Measurements from ENCODE around the gene WNK2.
"Not testable (repeated sequence)": the region's sequence is repeated elsewhere in the genome, so short reads cannot be mapped to it uniquely, and the experiment has no call there.

The WNK2 gene

DNA sequence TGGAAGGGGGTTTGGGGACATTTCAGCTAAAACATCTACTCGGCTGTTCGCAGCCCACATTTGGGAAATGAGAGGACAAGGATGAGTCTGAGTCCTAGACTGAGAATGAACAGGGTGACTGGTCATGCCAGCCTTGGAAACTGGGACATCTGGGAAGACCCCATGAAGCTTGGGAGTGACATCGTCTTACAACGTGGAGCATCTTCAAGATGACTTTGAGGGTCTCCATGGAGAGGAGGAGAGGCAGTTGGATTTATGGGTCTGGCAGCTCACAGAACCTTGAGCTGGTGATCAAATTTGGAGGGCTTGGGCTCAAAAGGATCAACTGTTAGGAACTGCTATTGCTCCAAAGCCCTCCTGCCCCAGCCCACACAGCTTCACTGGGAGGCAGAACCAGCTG lies 182.5 kb downstream of the WNK2 start:
- DNase-seq (ENCODE audit: low read depth in 2 of 2) = not testable (repeated sequence)

DNA sequence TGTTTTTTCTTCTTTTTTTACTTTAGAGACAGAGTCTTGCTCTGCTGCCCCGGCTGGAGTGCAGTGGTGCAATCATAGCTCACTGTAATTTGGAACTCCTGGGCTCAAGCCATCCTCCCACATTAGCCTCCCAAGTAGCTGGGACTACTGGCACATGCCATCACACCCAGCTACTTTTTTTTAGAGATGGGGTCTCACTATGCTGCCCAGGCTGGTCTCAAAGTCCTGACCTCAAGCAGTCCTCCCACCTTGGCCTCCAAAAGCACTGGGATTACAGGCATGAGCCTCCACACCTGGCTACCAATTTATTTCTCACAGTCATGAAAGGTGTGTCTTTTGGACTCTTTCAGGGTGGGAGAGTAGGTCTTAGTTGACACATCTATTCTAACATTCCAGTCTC lies 184.5 kb downstream of the WNK2 start:
- no peak for DNase-seq (ENCODE audit: low read depth in 2 of 2)

DNA sequence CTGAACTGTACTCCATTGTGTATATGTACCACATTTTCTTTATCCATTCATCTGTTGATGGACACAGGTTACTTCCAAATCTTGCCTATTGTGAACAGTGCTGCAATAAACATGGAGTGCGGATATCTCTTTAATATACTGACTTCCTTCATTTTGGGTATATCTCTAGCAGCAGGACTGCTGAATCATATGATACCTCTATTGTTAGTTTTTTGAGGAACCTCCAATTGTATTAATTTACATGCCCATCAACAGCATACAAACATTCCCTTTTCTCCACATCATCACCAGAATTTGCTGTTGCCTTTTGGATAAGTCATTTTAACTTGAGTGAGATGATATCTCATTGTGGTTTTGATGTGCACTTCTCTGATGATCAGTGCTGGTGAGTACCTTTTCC lies 185.7 kb downstream of the WNK2 start:
- no peak for DNase-seq (ENCODE audit: low read depth in 2 of 2)
